NOMO-1 treated with DMSO at 0.1 percent for 48 hours (cell line): Measurements from ENCODE around the gene SPTLC1.
"Not testable (repeated sequence)": the region's sequence is repeated elsewhere in the genome, so short reads cannot be mapped to it uniquely, and the experiment has no call there.

ENCODE experiments used
- DNase-seq: peaks from one replicate; lab custom pipeline; 2025; ENCODE audit not compliant: unreplicated experiment; lab: John Stamatoyannopoulos, UW

The SPTLC1 gene, protein sequence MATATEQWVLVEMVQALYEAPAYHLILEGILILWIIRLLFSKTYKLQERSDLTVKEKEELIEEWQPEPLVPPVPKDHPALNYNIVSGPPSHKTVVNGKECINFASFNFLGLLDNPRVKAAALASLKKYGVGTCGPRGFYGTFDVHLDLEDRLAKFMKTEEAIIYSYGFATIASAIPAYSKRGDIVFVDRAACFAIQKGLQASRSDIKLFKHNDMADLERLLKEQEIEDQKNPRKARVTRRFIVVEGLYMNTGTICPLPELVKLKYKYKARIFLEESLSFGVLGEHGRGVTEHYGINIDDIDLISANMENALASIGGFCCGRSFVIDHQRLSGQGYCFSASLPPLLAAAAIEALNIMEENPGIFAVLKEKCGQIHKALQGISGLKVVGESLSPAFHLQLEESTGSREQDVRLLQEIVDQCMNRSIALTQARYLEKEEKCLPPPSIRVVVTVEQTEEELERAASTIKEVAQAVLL

DNA sequence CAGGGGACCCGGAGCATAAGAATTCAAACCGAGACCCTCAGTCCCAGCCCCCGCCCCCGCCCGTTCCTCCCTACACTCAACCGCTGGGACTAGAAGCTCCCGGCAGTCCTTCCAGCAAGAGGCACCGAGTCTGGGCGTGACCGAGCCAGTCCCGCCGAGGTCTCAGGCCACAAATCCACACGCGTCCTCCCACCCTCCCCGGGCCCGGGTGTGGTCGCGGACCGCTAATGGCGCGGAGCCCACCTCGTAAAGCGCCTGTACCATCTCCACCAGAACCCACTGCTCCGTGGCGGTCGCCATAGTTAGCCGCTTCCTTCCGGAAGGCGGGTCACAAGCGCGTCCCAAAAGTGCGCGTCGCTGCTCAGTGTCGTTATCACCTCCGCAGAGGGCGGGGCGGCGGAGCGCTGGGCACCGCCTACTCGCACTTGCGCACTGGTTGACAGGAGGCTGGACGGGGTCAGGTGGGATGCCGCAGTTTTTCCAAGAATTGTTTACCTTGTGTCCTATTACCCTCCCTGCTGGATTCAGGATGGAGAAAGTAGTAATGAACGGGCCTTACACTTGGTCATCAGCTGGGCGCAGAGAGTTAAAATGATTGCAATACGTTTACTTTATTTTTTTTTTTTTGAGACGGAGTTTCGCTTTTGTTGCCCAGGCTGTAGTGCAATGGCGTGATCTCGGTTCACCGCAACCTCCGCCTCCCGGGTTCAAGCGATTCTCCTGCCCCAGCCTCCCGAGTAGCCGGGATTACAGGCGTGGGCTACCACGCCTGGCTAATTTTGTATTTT, at the start of gene SPTLC1:
TSS of gene SPTLC1 (minus strand) at position 343 of the 788 bp plus-strand sequence. CDS start at position 300, 43 bp downstream.
- peak; percentile 65 for DNase-seq

DNA sequence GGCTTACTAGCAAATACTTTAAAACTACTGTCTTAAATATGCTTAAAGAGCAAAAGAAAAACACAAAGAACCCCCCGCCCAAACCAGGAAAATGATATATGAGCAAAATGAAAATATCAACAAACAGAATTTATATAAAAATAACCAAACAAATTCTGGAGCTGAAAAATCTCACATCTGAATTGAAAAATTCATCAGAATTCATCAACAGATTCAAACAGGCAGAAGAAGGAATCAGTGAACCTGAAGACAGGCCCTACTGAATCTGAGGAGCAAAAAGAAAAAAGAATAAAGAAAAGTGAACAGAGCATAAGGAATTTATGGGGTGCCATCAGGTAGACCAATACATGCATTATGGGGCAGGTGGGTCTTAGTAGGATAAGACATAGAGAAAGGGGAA, 49.8 kb upstream of the SPTLC1 start:
- DNase-seq, result no peak

DNA sequence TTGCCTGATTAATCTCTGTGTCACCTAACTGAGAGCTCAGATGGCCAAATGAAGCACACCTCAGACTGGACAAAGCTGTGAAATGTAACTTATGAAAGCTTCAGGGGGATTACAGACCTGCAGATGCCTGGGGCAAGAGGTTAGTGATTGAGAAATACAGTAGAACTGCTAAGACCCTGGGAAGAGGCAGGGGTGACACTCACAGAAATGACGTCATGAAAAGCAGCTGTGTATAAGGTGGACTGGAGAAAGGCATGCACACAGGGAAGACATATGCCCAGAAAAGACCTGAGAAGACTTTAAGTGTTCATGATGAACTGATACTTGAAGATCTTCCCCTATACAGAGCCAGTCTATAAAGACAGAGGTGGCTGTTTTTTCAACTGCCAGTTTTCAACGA, 49.3 kb upstream of the SPTLC1 start:
- DNase-seq, result no peak

DNA sequence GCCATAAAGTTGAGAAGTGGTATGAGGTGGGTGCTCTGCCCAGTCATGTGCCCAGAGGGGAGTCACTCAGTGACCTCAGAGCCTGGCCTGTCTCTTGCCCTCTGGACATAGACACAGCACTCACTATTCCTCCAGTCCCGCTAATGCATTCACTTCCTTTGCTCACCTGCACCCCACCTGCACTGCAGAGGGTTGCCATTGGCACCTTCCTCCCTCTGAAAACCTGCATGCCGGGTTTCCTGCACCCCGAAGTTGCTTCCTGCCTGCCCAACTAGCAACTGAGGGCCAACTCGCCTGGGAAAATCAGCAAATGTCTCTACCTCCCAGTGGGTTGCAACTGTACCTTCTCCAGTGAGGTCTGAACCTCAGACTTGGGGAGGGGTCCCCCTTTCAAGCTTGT, 48.1 kb upstream of the SPTLC1 start:
- no peak for DNase-seq

DNA sequence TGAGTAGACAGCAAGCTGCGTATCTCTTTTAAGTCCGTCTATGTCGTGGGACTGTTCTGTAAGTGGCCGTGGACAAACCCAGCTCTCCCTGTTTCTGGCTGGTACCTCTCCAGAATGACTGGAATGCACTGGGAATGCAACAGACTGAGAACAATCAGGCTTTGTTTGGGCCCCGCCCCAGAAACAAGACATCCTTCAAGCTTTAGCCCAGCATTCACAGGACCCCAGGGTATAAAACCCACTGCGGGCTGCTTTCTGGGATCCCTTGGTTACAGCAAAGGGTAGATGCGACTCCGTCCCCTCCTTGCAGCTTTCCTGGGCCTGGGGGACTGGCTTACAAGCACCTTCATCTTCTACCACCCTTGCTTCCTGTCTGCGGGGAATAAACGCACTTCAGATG, 45.6 kb upstream of the SPTLC1 start:
- DNase-seq, result no peak

DNA sequence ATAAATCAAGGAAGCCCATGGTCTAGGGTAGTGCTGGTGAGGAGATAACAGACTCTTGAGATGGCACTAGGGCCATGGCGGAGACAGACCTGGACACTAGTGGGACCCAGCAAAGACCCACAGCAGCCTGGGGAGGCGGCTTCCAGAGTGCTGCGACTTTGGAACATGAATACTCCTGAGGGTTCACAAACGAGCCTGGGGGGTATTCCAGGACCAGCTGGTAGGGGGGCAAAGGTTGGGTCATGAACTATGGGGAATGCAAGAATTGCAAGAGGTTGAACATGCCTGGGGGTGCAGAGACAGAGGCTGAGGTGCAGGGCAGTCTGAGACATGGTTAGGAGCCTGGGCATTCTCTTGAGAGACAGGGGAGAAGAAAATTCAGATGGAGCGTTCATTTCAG, 43.8 kb upstream of the SPTLC1 start:
- no peak for DNase-seq

DNA sequence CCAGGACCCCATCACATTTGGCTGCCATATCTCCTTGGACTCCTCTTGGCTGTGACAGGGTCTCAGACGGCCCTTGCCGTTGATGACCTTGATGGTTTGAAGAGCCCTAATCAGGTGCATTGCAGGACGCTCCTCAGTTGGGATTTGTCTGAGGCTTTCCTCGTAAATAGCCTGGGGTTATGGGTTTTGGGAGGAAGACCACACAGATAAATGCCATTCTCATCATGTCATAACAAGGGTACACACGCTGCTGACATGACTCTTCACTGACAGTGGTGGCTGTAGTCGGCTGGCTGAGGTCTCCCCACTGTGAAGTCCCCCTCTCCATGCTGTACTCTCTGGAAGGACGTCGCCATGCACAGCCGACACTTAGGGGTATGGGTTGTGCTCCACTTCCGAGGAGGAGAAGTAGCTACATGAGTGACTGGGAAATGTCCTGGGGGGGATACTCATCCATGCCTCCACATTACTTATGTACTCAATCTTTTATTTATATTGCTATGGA, 42.9 kb upstream of the SPTLC1 start:
- no peak for DNase-seq

DNA sequence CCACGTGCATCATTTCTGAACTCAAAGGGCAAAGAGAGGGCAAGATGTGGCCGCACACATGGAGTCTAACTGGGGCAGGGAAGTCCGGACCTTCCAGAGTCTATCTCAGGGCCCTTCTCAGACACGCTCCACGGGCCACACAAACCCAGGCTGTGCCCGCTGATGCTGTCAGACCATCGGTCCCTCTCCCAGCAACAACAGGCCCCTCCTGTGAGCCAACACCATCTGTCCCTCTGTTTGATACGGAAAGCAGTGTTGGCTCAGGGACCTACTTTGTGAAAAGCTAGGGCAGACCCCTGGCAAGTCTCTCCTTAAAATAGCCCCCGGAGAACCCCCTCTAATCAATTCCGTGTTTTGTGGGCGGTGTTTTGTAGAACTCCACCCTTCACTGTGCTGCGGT, 40.5 kb upstream of the SPTLC1 start:
- not testable (repeated sequence) for DNase-seq

DNA sequence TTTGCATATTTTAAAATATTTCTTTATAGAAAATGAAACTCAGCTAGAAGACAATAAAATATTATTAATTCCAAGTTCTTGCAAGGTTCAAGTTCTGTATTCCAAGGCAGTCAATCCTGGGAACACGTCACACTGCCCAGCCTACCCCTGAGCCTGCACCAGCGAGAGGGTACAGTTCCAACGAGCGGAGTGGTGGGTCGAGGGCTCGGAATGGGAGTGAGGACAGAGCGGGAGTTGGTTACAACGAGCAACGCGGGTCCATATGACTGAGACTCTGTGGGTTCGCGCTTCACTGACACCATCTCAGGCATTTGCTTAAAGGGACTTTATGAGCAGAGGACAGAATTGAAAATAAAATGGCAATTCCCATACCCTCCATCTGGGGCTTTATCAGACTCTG, 40.0 kb upstream of the SPTLC1 start:
- DNase-seq, result no peak

DNA sequence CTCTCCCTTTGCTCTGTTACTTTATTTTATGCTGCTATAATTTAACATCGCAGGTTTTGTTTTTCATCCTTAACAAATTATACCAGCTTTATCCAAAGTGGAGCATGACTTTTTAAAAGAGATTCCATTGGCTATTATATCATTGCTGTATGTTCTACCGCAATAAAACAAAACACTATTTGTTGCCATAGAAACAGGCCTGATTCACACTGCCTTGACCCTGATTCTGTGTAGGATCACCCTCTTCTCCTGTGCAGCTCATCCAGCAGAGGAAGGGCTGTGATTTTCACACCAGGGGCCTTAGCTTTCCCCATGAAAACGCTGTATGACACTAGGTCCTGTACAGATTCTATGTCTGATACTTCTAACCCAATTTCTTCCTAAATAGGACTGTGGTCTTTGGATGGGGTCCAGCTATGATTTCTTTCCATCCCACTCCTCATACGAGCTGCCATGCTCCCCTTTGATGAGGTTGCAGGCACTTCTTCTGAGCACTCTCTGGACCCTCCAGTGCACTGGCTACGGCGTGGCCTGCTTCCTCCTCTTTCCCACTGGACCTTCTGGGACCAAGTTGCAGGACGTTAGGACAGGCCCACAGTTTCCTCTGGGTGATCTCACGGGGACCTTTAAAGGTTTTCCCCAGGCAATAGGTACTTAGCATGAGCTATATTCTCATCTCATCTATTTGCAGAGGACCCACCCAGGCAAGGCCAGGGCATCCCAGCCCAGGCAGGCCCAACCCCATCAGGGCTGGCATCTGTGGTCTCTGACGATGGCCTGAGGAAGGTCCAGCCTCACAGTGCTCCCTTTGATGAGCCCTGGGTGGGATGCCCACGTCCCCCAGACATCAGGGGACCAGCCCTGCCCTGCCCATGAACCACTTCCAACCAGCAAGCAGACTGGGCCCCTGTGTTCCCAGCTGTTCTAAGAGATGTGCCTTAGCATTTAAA, 38.5 kb upstream of the SPTLC1 start:
- not testable (repeated sequence) for DNase-seq

DNA sequence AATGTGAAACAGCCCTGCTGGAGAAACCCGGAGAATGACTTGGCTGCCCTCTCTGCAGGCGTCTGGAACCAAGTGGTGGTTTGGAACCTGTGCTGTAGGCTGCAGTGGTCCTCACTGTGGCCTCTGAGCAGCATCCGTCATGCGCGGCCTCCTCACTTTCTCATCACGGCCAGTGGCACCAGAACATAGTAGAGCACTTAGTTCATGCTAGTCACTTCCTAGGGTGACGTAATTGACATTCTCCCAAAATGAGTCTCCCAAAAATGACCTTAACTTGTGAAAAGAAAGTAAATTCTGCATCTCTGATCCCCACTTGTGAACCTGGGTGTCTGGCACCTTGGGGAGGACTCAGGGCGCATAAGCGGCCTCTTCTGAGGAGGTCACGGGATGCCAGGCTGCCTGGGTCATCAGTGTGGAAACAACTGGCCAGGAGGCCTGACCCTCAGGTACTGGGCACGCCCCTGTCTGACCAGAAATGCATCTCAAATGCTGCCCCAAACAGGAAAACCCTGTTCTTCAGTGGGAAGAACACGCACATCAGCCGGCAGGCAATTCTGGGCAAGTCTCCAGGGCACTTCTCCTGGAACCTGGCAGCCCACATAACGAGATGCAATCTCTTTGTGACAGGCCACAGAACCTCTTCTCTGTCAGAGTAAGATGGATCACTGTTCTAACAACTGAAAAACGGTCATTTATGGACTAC, 36.6 kb upstream of the SPTLC1 start:
- DNase-seq, result no peak

DNA sequence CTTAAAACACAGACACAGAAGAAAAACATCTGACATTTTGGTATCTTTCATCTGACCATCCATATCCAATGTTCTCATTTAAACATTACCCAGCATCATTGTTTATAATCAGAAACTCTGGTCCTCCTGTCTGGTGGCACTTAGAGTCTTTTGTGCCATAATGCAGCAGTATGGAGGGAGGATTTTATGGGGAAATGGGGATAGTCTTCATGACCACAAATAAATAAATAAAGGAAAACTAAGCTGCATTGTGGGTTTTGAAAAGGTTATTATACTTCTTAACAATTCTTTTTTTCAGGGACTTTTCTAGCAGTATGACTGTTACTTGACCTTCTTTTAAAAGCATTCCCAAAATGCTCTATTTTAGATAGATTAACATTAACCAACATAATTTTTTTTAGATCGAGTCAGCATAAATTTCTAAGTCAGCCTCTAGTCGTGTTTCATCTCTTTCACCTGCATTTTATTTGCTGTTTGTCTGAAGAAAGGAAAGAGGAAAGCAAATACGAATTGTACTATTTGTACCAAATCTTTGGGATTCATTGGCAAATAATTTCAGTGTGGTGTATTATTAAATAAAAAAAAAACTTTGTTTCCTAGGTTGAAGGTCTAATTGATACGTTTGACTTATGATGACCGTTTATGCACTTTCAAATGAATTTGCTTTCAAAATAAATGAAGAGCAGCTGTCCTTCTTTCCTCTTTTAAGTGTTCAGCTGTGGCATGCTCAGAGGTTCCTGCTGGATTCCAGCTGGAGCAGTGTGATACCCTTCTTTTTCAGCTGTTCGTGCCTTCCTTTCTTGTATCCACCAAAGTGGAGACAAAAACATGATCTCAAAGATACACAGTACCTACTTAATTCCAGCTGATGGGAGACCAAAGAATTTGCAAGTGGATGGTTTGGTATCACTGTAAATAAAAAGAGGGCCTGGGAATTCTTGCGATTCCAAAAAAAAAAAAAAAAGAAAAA, 35.6 kb upstream of the SPTLC1 start:
- DNase-seq, result not testable (repeated sequence)

DNA sequence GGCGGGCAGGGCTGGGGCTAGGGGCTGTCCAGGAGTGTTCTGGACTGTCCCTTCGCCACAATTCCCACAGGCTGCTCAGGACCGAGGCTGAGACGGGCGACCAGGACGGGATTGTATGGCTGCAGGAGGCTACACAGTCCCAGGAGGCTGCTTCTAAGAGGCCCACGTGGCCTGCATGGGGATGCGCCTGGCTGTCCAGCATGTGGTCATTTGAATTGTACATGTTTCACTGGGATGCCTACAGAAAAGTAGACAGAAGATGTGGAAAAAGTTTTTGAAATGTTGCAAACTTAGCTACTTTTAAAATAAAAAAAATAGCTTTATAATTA, 32.6 kb upstream of the SPTLC1 start:
- no peak for DNase-seq

DNA sequence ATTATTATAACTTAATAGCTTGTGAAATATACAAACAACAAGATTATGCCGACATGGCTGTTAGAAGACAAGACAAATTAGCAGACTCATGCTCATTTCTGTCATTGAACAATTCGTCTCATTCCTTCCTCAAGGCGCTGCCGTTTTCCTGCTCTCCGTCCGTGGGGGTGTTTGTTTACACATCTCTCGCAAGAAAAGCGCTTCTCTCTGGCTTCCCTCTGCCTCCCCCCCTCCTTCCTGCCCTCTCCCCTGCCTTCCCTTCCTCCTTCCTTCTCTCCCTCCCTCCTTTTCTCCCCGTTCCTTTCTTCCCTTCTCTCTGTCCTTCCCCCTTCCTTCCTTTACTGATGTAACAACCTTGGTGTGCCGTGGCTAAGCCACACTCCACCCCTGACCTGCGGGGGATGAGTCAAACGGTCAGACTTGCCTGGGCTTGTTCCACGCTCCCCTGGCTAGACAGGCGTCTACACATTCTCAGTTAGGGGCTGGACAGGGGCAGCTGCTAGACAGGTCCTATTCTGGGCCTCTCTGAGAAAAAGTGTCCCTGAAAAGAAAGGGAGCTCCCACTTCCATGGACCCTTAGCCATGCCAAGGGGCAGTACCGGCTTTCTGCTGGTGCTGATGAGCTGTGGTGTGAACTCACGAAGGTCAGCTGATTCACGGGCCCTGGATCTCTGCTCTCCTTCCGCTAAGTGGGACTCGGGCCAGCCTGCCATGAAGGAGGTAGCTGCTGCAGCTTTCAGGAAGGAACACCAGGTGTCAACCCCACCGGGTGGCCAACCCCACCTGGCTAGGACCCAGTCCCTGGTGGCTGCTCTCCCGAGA, 32.0 kb upstream of the SPTLC1 start:
- peak; percentile 67 for DNase-seq

DNA sequence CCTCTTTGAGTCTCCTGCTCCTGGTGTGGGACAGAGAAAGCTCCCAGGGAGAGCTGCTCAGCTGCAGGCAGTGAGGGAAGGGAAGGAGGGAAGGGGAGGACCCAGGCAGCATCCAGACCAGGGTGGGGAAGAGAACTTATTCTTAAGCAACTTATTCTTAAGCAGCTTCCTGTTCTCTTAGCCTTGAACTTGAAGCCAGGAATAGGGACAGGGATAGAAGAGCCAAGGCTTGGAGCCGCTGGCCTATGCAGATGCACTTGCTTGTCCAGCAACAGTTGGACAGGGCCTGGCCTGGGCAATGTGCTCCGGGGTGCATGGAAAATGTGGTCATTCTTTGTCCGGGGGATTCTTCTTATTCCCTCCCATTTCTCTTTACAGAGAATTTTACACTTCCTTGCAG, 31.4 kb upstream of the SPTLC1 start:
- DNase-seq, result peak; percentile 17

DNA sequence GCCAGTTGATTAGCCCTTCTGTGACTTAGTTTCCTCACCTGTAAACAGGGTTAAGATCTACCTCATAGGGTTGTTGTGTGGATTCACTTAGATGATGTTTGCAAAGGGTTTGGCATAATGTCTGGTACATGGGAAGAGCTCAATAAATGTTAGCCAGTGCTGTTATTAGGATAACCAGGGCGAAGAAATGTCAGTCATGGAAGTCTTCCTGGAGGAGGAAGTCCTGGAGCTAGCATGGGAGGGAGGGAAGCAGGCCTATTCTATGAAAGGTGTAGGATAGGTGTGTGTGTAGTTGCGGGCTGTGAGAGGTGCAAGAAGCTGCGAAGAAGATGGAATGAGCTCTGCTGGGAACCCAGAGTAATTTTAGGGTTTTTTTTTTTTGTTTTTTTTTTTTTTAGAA, 30.6 kb upstream of the SPTLC1 start:
- not testable (repeated sequence) for DNase-seq

DNA sequence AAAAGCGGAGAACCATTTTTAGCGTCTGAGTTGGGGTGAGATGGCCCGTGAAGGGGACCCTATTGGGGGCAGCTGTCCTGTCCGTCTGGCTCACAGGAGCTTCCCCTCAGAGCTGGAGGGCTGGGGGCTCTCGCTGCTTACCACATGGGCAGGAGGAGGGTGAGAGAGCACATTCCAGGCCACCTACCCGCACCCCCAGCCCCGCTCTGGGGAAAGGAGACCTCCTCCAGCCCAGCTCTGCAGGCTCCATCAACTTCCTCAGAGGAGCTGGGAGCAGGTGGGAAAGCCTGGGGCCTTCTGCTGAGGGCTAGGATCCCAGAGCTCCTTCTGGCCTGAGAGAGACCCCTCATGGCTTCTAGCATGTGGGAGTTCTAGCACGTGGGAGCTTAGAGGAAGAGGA, 27.1 kb upstream of the SPTLC1 start:
- no peak for DNase-seq
